ENCODE measurements around the gene ELN. TPM values are rescaled to one million over a fixed set of nuclear protein-coding genes. Genes with fewer than 3 reads are reported as not detected.

The ELN gene
- total RNA-seq, 1 donor from 2014 or later = 29.0 TPM

DNA sequence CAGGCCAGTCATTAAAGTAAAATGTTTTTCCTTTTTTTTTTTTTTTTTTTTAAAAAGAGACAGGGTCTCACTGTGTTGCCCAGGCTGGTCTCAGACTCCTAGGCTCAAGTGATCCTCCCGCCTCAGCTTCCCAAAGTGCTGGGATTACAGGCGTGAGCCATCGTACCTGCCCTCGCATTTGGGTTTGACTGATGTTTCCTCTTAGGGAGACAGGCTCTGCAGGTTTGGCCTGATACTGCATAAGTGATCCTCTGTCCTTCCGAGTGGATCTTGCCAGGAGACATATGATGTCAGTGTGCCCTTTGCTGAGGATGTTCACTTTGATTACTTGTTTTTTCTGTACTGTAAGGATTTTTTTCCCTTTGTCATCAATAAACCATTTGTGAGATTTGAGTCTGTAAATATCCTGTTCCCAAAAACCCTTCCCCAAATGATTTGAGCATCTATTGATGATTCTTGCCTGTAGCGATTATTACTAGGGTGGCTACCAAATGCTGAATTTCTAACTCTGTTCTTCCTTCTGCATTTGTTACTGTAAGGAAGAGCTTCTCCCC is 75.3 kb downstream of the ELN start:
- DNase-seq (no peak), ATAC-seq (no peak)
- intact Hi-C loops (cut with micrococcal nuclease) = no loop called here

DNA sequence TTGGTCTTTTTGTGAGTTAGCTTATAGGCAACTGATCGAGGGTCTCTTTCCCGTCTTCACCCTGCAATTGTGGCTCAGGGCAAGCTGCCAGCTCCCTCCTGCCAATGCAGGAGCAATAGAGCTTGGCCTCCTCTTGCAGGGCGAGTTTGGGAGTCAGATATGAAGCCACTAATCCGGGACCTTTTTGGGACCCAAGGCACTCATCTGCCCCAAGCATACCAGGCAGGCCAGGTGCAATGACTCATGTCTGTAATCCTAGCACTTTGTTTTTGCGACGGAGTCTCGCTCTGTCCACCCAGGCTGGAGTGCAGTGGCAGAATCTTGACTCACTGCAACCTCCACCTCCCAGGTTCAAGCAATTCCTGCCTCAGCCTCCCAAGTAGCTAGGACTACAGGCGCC is 76.7 kb downstream of the ELN start:
- no peak for ATAC-seq
- intact Hi-C loops (cut with micrococcal nuclease) = no loop called here
- DNase-seq = no peak

DNA sequence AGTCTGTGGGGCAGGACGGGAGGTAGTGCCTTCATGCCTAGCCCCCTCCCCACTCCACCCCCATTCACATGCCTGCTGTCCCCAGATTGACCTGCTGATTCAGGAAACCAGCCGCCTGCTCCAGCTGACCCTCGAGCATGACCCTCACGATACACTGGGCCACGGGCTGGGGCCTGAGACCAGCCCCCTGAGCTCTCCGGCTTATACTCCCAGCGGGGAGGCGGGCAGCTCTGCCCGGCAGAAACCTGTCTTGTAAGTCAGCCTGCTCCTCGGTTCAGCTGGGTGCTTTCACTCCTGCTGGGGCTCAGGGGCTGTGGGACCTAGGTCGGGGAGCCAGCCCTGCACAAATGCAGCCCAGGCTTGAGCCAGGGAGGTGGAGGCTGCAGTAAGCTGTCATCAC is 78.0 kb downstream of the ELN start:
- no peak for DNase-seq
- ATAC-seq = no peak
- intact Hi-C loops (cut with micrococcal nuclease) = no loop called here

DNA sequence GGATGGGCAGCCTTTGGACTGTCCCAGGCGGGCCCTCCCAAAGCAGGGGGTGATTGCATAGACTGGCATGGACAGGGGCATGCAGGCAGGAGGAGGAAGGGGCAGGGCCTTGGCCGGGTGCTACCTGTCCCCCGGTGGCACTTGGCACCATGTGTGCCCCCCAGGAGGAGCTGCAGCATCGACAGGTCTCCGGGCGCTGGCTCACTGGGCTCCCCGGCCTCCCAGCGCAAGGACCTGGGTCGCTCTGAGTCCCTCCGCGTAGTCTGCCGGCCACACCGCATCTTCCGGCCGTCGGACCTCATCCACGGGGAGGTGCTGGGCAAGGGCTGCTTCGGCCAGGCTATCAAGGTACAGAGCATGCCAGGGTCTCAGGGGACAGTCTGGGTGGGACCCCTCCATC is 78.9 kb downstream of the ELN start:
- intact Hi-C loops (cut with micrococcal nuclease) = no loop called here
- DNase-seq = no peak

DNA sequence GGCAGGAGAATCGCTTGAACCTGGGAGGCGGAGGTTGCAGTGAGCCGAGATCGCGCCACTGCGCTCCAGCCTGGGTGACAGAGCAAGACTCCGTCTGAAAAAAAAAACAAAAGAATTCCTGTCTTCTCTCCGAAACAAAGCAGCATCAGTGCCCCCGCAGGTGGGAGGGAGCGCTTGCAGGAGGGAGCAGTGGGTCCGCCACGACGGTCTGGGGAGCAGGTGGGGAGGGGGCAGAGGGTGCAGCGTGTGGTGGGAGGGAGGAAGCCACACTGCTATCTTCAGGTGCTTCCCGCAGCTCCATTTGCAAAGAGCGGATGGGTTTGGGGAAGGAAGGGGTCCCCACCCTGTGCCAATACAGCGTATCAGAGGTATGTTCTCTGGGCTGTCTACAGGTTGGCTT is 87.4 kb downstream of the ELN start:
- intact Hi-C loops (cut with micrococcal nuclease) = no loop called here
- DNase-seq = no peak
- ATAC-seq = no peak

More for the DNA sequence above, 78.9 kb downstream of the ELN start:
- ATAC-seq = no peak

DNA sequence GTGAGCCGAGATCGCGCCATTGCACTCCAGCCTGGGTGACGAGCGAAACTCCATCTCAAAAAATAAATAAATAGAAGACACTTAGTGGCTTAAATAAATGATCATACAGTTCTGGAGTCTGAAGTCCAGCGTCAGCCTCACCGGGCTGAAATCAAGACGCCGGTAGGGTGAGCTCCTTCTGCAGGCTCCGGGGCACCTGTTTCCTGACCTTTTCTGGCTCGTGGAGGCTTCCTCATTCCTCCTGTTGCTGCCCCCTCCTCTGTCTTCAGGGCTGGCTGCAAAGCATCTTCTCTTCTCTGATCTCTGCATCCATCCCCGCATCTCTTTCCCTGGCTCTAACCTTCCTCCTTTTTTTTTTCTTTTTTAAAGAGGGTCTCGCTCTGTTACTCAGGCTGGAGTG is 88.4 kb downstream of the ELN start:
- ATAC-seq (no peak), DNase-seq (no peak)
- intact Hi-C loops (cut with micrococcal nuclease) = no loop called here

Other genes with a start within 250 kb of the ELN start
- not detected for gene CLDN4, start 197.2 kb upstream of the ELN start, total RNA-seq
- 0.27 TPM for gene METTL27, start 185.7 kb upstream of the ELN start, total RNA-seq
- gene TMEM270, start 167.0 kb upstream of the ELN start, total RNA-seq = not detected
- gene LIMK1, start 55.6 kb downstream of the ELN start, total RNA-seq = 9.4 TPM
- gene EIF4H, start 146.2 kb downstream of the ELN start, total RNA-seq = 172 TPM
- 2.7 TPM for gene LAT2, start 181.8 kb downstream of the ELN start, total RNA-seq
- gene RFC2, start 226.2 kb downstream of the ELN start, total RNA-seq = 10.5 TPM